HFF-Myc (cell line): ENCODE measurements around the gene LCT.

Experiments used
- DNase-seq: peaks from one replicate; pipeline ENCODE4 v3.0.0-alpha.2; 2011; ENCODE audit warnings: low read depth; ENCODE audit errors: extremely low read depth
- H3K4me3 ChIP-seq: replicated peaks from 2 replicates; pipeline ENCODE4 v1.5.1; 2011; ENCODE audit warnings: low read depth, mild to moderate bottlenecking, control low read depth, low read length
- CTCF ChIP-seq: IDR thresholded peaks from 2 replicates; pipeline ENCODE4 v1.5.1; 2012; ENCODE audit warnings: mild to moderate bottlenecking, low read depth, low read length, control low read depth; ENCODE audit errors: missing control alignments

Gene LCT

DNA sequence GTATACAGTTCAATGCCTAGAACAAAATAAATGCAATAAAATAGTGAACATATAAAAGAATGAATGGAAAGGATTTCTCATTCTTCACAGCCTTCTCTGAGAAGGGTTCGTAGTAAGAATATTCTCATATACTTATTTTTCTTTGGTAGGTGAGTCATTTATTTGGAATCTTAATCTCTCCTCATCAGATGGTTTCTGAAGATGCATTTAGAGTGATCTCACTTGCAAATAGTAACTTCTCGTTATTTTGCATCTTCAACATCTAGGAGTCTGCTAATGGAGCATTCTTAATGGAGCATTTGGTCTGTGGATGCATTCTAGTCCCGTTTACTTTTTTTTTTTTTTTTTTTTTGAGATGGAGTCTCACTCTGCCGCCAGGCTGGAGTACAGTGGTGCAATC is 91.4 kb downstream of the LCT start:
- DNase-seq = no peak
- H3K4me3 ChIP-seq = no peak overlapping the region
- no peak for TF ChIP-seq CTCF

DNA sequence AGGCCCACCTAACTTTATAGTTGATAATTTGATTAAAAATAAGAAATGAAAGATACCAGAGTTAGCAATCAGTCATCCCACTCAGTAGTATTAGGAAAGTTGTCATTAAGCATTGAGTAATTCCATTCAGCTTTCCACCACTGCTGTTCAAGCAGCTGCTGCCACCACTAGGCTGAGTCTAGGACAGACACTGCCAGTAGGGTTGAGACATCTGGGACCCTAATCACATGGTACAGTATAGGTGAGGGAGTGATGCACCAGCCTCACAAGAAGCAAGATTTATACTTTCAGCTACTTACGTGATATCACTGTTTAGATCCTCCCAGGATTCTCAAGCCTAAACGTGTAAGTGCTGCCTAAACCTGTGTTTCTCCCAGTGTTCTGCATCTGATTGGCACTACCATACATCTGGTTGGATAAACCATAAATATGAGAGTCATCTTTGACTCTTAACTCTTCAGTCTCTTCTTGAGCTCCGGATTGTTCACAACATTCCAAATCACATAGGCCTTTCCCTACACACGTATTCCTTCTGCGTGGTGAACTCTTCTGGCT is 92.1 kb downstream of the LCT start:
- peak; percentile 26 for TF ChIP-seq CTCF
- H3K4me3 ChIP-seq = no peak overlapping the region; the same call in 1 of the 2 replicates
- no peak for DNase-seq

DNA sequence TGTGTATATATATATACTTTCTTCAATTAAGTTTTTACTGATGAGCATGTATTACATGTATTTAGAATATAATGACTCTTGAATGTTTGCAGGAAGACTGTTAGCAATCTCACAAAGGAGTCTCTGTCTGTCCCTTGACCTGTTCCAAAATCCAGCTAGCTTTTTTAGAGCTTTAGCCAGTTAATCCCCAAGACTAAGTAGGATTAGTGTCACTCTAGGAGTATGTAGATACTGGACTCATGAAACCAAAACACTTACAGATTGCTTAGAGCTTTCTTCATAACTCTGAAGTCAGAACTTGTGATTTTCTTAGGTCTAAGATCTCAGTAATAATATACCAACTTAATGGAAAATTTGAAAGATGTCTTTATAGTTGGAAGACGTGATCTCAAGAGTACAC is 93.1 kb downstream of the LCT start:
- TF ChIP-seq CTCF = no peak
- DNase-seq = no peak
- H3K4me3 ChIP-seq = peak overlapping the region; percentile 67

DNA sequence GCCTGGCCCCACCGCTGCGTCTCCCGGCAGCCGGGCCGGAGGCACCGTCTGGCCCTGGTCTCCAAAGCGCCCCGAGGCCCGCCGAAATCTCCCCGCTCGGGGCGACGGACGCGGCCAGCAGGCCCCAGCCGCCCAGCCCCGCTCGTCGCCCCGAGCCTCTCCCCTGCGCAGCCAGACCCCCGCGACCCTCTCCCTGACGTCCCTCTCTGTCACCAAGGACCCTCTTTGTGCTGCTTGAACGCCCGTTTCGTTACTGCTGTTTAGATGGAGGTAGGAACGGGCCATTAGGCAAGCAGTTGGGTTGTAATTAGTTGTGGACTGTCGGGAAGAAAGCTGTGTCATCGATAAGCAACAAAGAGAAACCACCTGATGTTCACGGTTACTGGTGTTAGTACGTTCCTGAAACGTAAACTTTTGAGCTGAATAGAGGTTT is 94.6 kb downstream of the LCT start:
- DNase-seq = no peak
- no peak for TF ChIP-seq CTCF

GRCh38 chr2:135741395-135742324 is 95.3 kb downstream of the LCT start, which contains the start of gene UBXN4:
UBXN4 (plus strand) TSS chr2:135741855; CDS start chr2:135741930, 75 bp downstream.
- peak within 1 kb of the TSS; percentile 67 for H3K4me3 ChIP-seq
- DNase-seq = peak; percentile 94
- peak; percentile 63 for TF ChIP-seq CTCF

More for the DNA sequence above, 94.6 kb downstream of the LCT start:
- H3K4me3 ChIP-seq = peak overlapping the region; percentile 67

DNA sequence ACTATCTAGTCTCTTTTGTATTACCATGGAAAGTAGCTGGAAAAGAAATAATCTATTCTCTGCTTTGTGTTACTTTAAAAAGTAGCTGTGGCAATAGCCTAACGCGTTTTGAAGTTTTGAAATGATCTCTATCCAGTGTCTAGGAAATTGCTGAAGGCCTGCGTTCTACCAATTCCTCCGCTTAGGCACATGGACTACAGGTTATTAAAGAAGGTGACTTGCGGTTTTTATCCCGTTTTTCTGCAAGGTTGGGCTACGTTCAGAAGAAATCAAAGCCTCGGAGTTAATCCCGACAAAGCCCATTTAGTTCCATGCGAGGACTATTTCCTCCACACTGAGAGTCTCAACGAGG is 96.0 kb downstream of the LCT start:
- TF ChIP-seq CTCF = no peak
- no peak overlapping the region for H3K4me3 ChIP-seq
- no peak for DNase-seq

DNA sequence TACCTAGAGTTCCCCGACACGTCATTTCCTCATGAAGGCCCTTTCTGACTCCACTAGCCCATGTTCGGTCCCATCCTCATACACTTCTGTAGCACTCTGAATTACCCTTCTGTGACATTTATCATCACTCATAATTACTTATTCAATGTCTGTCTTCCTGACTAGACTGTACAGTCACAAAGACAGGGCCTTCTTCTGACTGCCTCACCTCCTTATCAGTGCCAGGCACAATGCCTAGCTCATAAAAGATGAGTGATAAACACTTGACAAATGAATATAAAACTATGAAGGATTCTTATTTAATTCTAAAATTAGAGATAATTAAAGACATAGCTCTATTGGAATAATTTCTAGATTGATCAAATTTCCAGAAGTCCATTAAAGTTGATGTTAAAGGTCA is 96.8 kb downstream of the LCT start:
- TF ChIP-seq CTCF = no peak
- DNase-seq = no peak
- H3K4me3 ChIP-seq = no peak overlapping the region
